ENCODE data around the gene OR1J1. TPM values are rescaled to one million over a fixed set of nuclear protein-coding genes. Genes with fewer than 3 reads are reported as not detected.

The OR1J1 gene, protein sequence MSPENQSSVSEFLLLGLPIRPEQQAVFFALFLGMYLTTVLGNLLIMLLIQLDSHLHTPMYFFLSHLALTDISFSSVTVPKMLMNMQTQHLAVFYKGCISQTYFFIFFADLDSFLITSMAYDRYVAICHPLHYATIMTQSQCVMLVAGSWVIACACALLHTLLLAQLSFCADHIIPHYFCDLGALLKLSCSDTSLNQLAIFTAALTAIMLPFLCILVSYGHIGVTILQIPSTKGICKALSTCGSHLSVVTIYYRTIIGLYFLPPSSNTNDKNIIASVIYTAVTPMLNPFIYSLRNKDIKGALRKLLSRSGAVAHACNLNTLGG
- total RNA-seq, result not detected in 2 replicates

DNA sequence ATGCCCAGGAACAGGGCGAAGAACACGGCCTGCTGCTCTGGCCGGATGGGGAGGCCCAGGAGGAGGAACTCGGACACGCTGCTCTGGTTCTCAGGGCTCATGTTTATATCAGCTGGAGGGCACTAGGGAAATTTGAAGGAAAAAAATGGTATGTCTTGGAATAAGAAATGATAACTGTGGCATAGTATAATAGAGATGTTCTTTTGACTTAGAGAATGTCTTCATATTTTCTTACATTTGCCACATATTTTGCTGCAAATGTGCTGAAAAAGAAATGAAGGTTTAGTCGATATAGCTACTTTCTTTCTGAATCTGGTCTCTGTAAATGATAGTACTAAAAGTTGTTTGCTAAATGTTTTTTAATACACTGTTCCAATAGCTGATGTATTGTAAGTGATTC, at the start of gene OR1J1:
Gene OR1J1, minus strand, starts transcription at position 101 of the 400 bp plus-strand sequence. Its CDS starts 0 bp downstream, at position 101.

DNA sequence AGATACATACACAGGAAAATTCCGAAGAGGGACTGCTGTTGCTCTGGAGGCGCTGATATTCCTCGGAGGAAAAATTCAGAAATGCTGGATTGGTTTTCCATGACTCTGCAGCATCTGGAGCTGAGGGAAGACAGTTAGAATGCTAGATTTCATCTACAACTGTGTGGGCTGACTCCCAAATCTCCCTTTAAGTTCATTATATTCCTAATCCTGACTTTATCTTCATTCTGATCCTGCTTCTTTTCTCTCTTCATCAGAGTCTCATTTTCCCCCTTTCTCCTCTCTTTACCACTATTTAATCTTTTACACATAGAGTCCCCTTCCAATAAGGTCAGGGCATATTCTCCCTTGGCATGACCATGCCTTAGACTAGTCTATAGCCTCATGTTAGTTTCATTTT, 49.5 kb upstream of the OR1J1 start, which contains the start of gene OR1N1:
Gene OR1N1, minus strand, starts transcription at position 101 of the 400 bp plus-strand sequence. Its CDS starts 0 bp downstream, at position 101.

GRCh38 chr9:122518841-122519240, 41.1 kb upstream of the OR1J1 start, which contains the start of gene OR1J4:
Gene OR1J4, plus strand, starts transcription at chr9:122519141. Its CDS starts 0 bp downstream, at chr9:122519141.

GRCh38 chr9:122510502-122510901, 32.8 kb upstream of the OR1J1 start, which contains the start of gene OR1J2:
Gene OR1J2, plus strand, starts transcription at chr9:122510802. Its CDS starts 0 bp downstream, at chr9:122510802.

Other genes starting within 250 kb of the OR1J1 start
- gene LHX6, start 249.0 kb downstream of the OR1J1 start, total RNA-seq, result 0.16 and 1.0 TPM in 2 replicates
- 8.5 and 22.2 TPM in 2 replicates for gene RBM18, start 213.1 kb downstream of the OR1J1 start, total RNA-seq
- gene MRRF, start 213.0 kb downstream of the OR1J1 start, total RNA-seq, result 32.7 and 34.3 TPM in 2 replicates
- 36.8 and 61.8 TPM in 2 replicates for gene PTGS1, start 106.9 kb downstream of the OR1J1 start, total RNA-seq
- not detected in 2 replicates for gene OR1J2, start 32.9 kb upstream of the OR1J1 start, total RNA-seq
- not detected in 2 replicates for gene OR1J4, start 41.2 kb upstream of the OR1J1 start, total RNA-seq
- not detected in 2 replicates for gene OR1N1, start 49.4 kb upstream of the OR1J1 start, total RNA-seq
- gene OR1N2, start 75.2 kb upstream of the OR1J1 start, total RNA-seq, result not detected in 2 replicates
- gene OR1L8, start 105.5 kb upstream of the OR1J1 start, total RNA-seq, result not detected in 2 replicates
- not detected in 2 replicates for gene OR1Q1, start 136.8 kb upstream of the OR1J1 start, total RNA-seq
- gene OR1B1, start 179.7 kb upstream of the OR1J1 start, total RNA-seq, result not detected in 2 replicates
- not detected in 2 replicates for gene OR1L1, start 183.8 kb upstream of the OR1J1 start, total RNA-seq
- gene OR1L3, start 197.2 kb upstream of the OR1J1 start, total RNA-seq, result not detected in 2 replicates
- gene OR1L4, start 246.1 kb upstream of the OR1J1 start, total RNA-seq, result not detected in 2 replicates